HUDEP-2 (cell line): ENCODE results near the gene ELF1.

Experiments
- DNase-seq, 76 experiments: peaks; one replicate each; lab custom pipeline; 2025; ENCODE audit not compliant: unreplicated experiment in 76 of 76; lab: John Stamatoyannopoulos, UW

ELF1 gene

GRCh38 chr13:41008349-41008980 is 10.7 kb downstream of the ELF1 start:
- no peak for DNase-seq

- DNase-seq = peak in 3 of 76 experiments; percentile 5 to 27 (median 14)
These were observed 11.4 kb downstream of the ELF1 start for GRCh38 chr13:41007744-41008128.

- peak in 54 of 76 experiments; percentile 3 to 78 (median 40) for DNase-seq
These were observed 12.0 kb downstream of the ELF1 start for GRCh38 chr13:41006978-41007743.

- peak in 4 of 76 experiments; percentile 24 to 37 (median 32) for DNase-seq
These were observed 12.8 kb downstream of the ELF1 start for GRCh38 chr13:41006306-41006705.

GRCh38 chr13:41005704-41006103 is 13.4 kb downstream of the ELF1 start:
- no peak for DNase-seq

- DNase-seq = peak in 20 of 76 experiments; percentile 8 to 61 (median 28)
These were observed 14.0 kb downstream of the ELF1 start for GRCh38 chr13:41004875-41005693.

- no peak for DNase-seq
These were observed 16.5 kb downstream of the ELF1 start for GRCh38 chr13:41002606-41003005.

GRCh38 chr13:41001695-41002094 is 17.4 kb downstream of the ELF1 start:
- DNase-seq = no peak

GRCh38 chr13:40999416-40999815 is 19.7 kb downstream of the ELF1 start:
- DNase-seq = no peak

- DNase-seq = no peak
These were observed 22.6 kb downstream of the ELF1 start for GRCh38 chr13:40996426-40997092.

GRCh38 chr13:40995997-40996396 is 23.1 kb downstream of the ELF1 start:
- DNase-seq = no peak

GRCh38 chr13:40994581-40995230 is 24.4 kb downstream of the ELF1 start:
- no peak for DNase-seq

- no peak for DNase-seq
These were observed 25.1 kb downstream of the ELF1 start for GRCh38 chr13:40993987-40994386.

- peak in 1 of 76 experiments; percentile 26 for DNase-seq
These were observed 26.2 kb downstream of the ELF1 start for GRCh38 chr13:40992678-40993518.

GRCh38 chr13:40987606-40988280 is 31.4 kb downstream of the ELF1 start:
- DNase-seq = no peak

- DNase-seq = no peak
These were observed 32.8 kb downstream of the ELF1 start for GRCh38 chr13:40986101-40986856.

- DNase-seq = no peak
These were observed 33.6 kb downstream of the ELF1 start for GRCh38 chr13:40985381-40986100.
